Stimulated activated CD4-positive, alpha-beta T cell treated with anti-CD3 and anti-CD28 coated beads, Interleukin-2, amount 100 ng/mL, for 4 hours (primary cell): ENCODE results near the gene ATXN7L1.
"Not testable (repeated sequence)": the region's sequence is repeated elsewhere in the genome, so short reads cannot be mapped to it uniquely, and the experiment has no call there.

Experiments
- DNase-seq: peaks from one replicate; pipeline ENCODE4 v3.0.0-alpha.2; 2020; ENCODE audit warnings: low read depth

The ATXN7L1 gene

GRCh38 chr7:105887569-105888189 lies 11.3 kb upstream of the ATXN7L1 start:
- no peak for DNase-seq

- DNase-seq, result no peak
Observed at GRCh38 chr7:105886776-105887175, 10.4 kb upstream of the ATXN7L1 start.

- no peak for DNase-seq
Observed at GRCh38 chr7:105885387-105886111, 9.2 kb upstream of the ATXN7L1 start.

- not testable (repeated sequence) for DNase-seq
Observed at GRCh38 chr7:105883179-105883578, 6.8 kb upstream of the ATXN7L1 start.

- DNase-seq, result no peak
Observed at GRCh38 chr7:105881439-105881838, 5.0 kb upstream of the ATXN7L1 start.

- no peak for DNase-seq
Observed at GRCh38 chr7:105880571-105881330, 4.4 kb upstream of the ATXN7L1 start.

GRCh38 chr7:105879782-105880181 lies 3.4 kb upstream of the ATXN7L1 start:
- no peak for DNase-seq

GRCh38 chr7:105878746-105879605 lies 2.6 kb upstream of the ATXN7L1 start:
- DNase-seq, result no peak

- DNase-seq, result no peak
Observed at GRCh38 chr7:105877736-105878135, 1.3 kb upstream of the ATXN7L1 start.

- DNase-seq, result no peak
Observed at GRCh38 chr7:105876964-105877601, 684 bp upstream of the ATXN7L1 start.

- no peak for DNase-seq
Observed at GRCh38 chr7:105875505-105875904, 894 bp downstream of the ATXN7L1 start.

- no peak for DNase-seq
Observed at GRCh38 chr7:105874055-105874454, 2.3 kb downstream of the ATXN7L1 start.

GRCh38 chr7:105872491-105872890 lies 3.9 kb downstream of the ATXN7L1 start:
- no peak for DNase-seq

GRCh38 chr7:105871142-105871541 lies 5.3 kb downstream of the ATXN7L1 start:
- DNase-seq, result no peak

- DNase-seq, result no peak
Observed at GRCh38 chr7:105866102-105866801, 10.1 kb downstream of the ATXN7L1 start.

GRCh38 chr7:105863876-105864275 lies 12.5 kb downstream of the ATXN7L1 start:
- DNase-seq, result no peak

- DNase-seq, result no peak
Observed at GRCh38 chr7:105862770-105863169, 13.6 kb downstream of the ATXN7L1 start.

- no peak for DNase-seq
Observed at GRCh38 chr7:105862276-105862675, 14.1 kb downstream of the ATXN7L1 start.

- DNase-seq, result no peak
Observed at GRCh38 chr7:105861224-105861623, 15.2 kb downstream of the ATXN7L1 start.

GRCh38 chr7:105860793-105861192 lies 15.6 kb downstream of the ATXN7L1 start:
- no peak for DNase-seq
